PC-9 (cell line): ENCODE data around the gene MAP3K13. TPM values are rescaled to one million over a fixed set of nuclear protein-coding genes. Genes with fewer than 3 reads are reported as not detected.

Experiments
- BruUV-seq: library from RNA; stranded (reverse); fragments of 400-500 nt; replicated peaks from 2 replicates; lab custom pipeline; 2021; lab: Mats Ljungman, UMichigan
- CTCF ChIA-PET: fragments of 300-600 bp; sonication (Branson Sonifier 250); formaldehyde crosslinking; loops from one replicate; lab custom pipeline; 2022; ENCODE audit warnings: antibody characterized with exemption; lab: Charles Lee
- POLR2A ChIA-PET: fragments of 300-600 bp; sonication (Branson Sonifier 250); formaldehyde crosslinking; loops from one replicate; lab custom pipeline; 2022; ENCODE audit warnings: antibody characterized with exemption; ENCODE audit not compliant: unreplicated experiment; lab: Charles Lee
- DNase-seq, 2 experiments: peaks; one replicate each; pipeline versions ENCODE4 v3.0.0 to v3.0.0-alpha.2; 2015 to 2022; ENCODE audit warnings: mixed read lengths in 1 of 2
- H2AFZ ChIP-seq: fragments of 200-600 bp; sonication (generic); 2 replicates; pipeline ENCODE4 v1.8.1; 2017; ENCODE audit warnings: antibody characterized with exemption
- H3F3A ChIP-seq: fragments of 200-600 bp; sonication (generic); 2 replicates; pipeline ENCODE4 v1.8.1; 2017; ENCODE audit warnings: antibody characterized with exemption, mild to moderate bottlenecking, low read depth; ENCODE audit not compliant: insufficient read depth
- H3K27ac ChIP-seq: fragments of 200-600 bp; sonication (generic); 2 replicates; pipeline ENCODE4 v1.6.1; 2016; ENCODE audit warnings: mixed run types
- H3K27me3 ChIP-seq: fragments of 200-600 bp; sonication (generic); 2 replicates; pipeline ENCODE4 v1.6.1; 2016; ENCODE audit warnings: low read depth, mixed run types; ENCODE audit not compliant: insufficient read depth
- H3K36me3 ChIP-seq: fragments of 200-600 bp; sonication (generic); 2 replicates; pipeline ENCODE4 v1.6.1; 2016; ENCODE audit warnings: low read depth, mixed run types
- H3K4me1 ChIP-seq: fragments of 200-600 bp; sonication (generic); replicated peaks from 2 replicates; pipeline ENCODE4 v1.6.1; 2016; ENCODE audit warnings: mixed run types; ENCODE audit not compliant: insufficient read depth
- H3K4me2 ChIP-seq: fragments of 200-600 bp; sonication (generic); 2 replicates; pipeline ENCODE4 v1.6.1; 2017; ENCODE audit warnings: mixed run types
- H3K4me3 ChIP-seq: fragments of 200-600 bp; sonication (generic); 2 replicates; pipeline ENCODE4 v1.6.1; 2016; ENCODE audit warnings: mixed run types
- H3K79me2 ChIP-seq: fragments of 200-600 bp; sonication (generic); 2 replicates; pipeline ENCODE4 v1.6.1; 2017; ENCODE audit warnings: low read depth, mixed run types
- H3K9me2 ChIP-seq: fragments of 200-600 bp; sonication (generic); 2 replicates; pipeline ENCODE4 v1.8.1; 2017; ENCODE audit warnings: mild to moderate bottlenecking; ENCODE audit not compliant: insufficient read depth
- H3K9me3 ChIP-seq: fragments of 200-600 bp; sonication (generic); 2 replicates; pipeline ENCODE4 v1.8.1; 2016; ENCODE audit warnings: low read depth; ENCODE audit not compliant: insufficient read depth
- H4K20me1 ChIP-seq: fragments of 200-600 bp; sonication (generic); 2 replicates; pipeline ENCODE4 v1.8.1; 2017; ENCODE audit not compliant: insufficient read depth
- CTCF ChIP-seq: fragments of 200-600 bp; sonication (generic); conservative IDR thresholded peaks from 2 replicates; pipeline ENCODE4 v1.6.1; 2017; ENCODE audit warnings: mixed run types, antibody characterized with exemption, mild to moderate bottlenecking, moderate library complexity
- EZH2 ChIP-seq: fragments of 200-600 bp; sonication (generic); IDR thresholded peaks from 2 replicates; pipeline ENCODE4 v1.8.0; 2017; ENCODE audit warnings: antibody characterized with exemption, low read depth
- intact Hi-C: fragments of 100-400 bp; cut with micrococcal nuclease; formaldehyde crosslinking; loops from one replicate; pipeline ENCODE4 v1.10.0; 2022; ENCODE audit not compliant: unreplicated experiment
- total RNA-seq: library from RNA; stranded (reverse); gene quantifications from 2 replicates; pipeline ENCODE4 v1.2.3, GENCODE V29; 2021

The MAP3K13 gene
- total RNA-seq, 1 experiment from 2014 or later = 65.5 TPM

DNA sequence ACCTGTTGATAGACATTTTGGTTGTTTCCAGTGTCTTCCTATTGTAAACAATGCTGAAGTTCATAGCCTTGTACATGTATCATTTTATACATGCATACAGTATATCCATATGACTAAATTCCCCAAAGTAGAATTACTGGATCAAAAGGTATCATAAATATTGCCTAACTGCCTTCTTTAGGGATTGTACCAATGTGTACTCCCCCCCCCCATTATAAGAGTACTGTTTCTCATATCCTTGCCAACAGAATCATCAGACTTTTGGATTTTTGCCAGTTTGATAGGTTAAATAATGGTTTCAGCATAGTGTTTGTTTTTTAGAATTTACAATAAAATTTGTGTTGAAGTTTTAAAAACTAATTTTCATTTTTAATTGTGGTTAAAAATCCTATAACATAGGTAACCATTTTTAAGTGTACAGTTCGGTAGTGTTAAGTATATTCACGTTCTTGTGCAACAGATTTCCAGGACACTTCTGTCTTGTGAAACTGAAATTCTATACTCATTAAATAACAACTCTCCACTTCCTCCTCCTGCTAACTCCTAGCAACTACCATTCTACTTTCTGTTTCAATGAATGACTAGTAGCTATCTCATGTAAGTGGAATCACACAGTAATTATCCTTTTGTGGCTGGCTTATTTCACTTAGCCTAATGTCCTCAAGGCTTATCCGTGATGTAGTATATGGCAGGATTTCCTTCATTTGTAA lies 30.8 kb upstream of the MAP3K13 start:
- TF ChIP-seq CTCF = no peak
- TF ChIP-seq EZH2 = no peak
- Histone ChIP-seq H3K36me3 (no peaks in the 10 kb centered on the region), H3K27me3 (no peaks in the 10 kb centered on the region), H3K79me2 (no peaks in the 10 kb centered on the region), H4K20me1 (no peaks in the 10 kb centered on the region), H3K4me3 (peak overlapping the region; percentile 21; the same call in 1 of the 2 replicates), H3K9me3 (no peaks in the 10 kb centered on the region; the same call in 1 of the 2 replicates), H3K9me2 (no peaks in the 10 kb centered on the region), H3F3A (peaks cover 40% of the 10 kb centered on the region), H3K4me2 (peak overlapping the region; percentile 64), H2AFZ (no peak overlapping the region; the same call in 1 of the 2 replicates), H3K4me1 (peaks cover 47% of the 10 kb centered on the region), H3K27ac (peak overlapping the region; percentile 88)
- ChIA-PET CTCF (interaction anchor here (0.5 to 0.9 kb wide), 2 partner anchors 14 to 656 kb away, joined by 3 to 12 read pairs; no protein-coding TSS in a partner anchor), POLR2A (interaction anchor here (0.6 to 1.0 kb wide), 3 partner anchors 10 to 228 kb away, joined by 3 to 7 read pairs (median 3); no protein-coding TSS in a partner anchor)
- no TSS peak for BruUV-seq
- intact Hi-C loops = loop anchor here (5.0 kb wide), 1 partner anchor 215 kb away; no protein-coding TSS in a partner anchor
- peak in 1 of 2 experiments; percentile 99 for DNase-seq

- ChIA-PET CTCF (no interaction called here), POLR2A (interaction anchor here (0.7 kb wide), 1 partner anchor 281 kb away, joined by 10 read pairs; no protein-coding TSS in a partner anchor)
- BruUV-seq = no TSS peak
- Histone ChIP-seq H2AFZ (no peak overlapping the region), H3K36me3 (no peaks in the 10 kb centered on the region), H3K9me3 (no peaks in the 10 kb centered on the region; the same call in 1 of the 2 replicates), H3K27me3 (no peaks in the 10 kb centered on the region), H3K27ac (peak overlapping the region; percentile 71), H4K20me1 (no peaks in the 10 kb centered on the region), H3K4me3 (no peak overlapping the region), H3K9me2 (no peaks in the 10 kb centered on the region), H3F3A (peaks cover 40% of the 10 kb centered on the region), H3K79me2 (no peaks in the 10 kb centered on the region), H3K4me1 (peaks cover 53% of the 10 kb centered on the region), H3K4me2 (peak overlapping the region; percentile 15; the same call in 1 of the 2 replicates)
- DNase-seq = peak; percentile 62 to 96
- TF ChIP-seq CTCF = no peak
- no peak for TF ChIP-seq EZH2
- intact Hi-C loops = loop anchor here (2.0 to 5.0 kb wide), 3 partner anchors 53 to 222 kb away; partner anchors contain the start of gene TMEM41A
Measured at GRCh38 chr3:185335799-185336198, 27.1 kb upstream of the MAP3K13 start.

DNA sequence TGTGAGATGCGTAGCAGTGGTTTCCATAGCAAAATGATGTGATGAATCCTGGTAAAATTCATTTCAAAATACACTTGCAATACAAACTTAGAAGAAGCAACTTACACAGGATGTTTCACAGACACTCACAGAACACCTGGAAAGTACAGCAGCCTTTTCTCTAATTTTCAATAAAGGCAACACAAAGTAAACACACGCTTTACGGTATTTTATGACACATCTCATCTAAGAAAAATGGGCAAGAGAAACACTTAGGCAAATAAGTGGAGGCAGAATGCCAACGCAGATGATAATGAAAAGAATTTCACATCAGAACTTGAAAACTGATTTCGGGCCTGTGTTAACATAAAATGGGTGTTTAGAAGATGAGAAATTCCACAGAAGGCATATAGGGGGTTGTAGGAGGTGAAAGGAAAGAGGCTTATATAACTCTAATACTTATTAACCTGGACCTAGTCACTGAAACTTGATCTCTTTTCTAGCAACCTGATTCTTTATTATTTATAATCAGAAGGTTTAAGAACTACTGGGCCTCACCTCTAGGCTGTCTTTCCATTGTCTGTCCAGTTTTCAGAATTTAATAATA lies 25.6 kb upstream of the MAP3K13 start:
- Histone ChIP-seq H4K20me1 (no peaks in the 10 kb centered on the region), H3F3A (peaks cover 41% of the 10 kb centered on the region), H3K36me3 (no peaks in the 10 kb centered on the region), H3K4me3 (no peak overlapping the region), H2AFZ (no peak overlapping the region), H3K4me1 (peaks cover 58% of the 10 kb centered on the region), H3K79me2 (no peaks in the 10 kb centered on the region), H3K27ac (peak overlapping the region; percentile 71), H3K9me3 (no peaks in the 10 kb centered on the region; the same call in 1 of the 2 replicates), H3K4me2 (no peak overlapping the region), H3K9me2 (no peaks in the 10 kb centered on the region), H3K27me3 (no peaks in the 10 kb centered on the region)
- intact Hi-C loops = loop anchor here (1.0 to 5.0 kb wide), 4 partner anchors 20 to 220 kb away; partner anchors contain the start of gene TMEM41A
- CTCF ChIA-PET = interaction anchor here (0.7 kb wide), 1 partner anchor 645 kb away, joined by 4 read pairs; no protein-coding TSS in a partner anchor
- TF ChIP-seq CTCF (no peak), EZH2 (no peak)
- BruUV-seq = no TSS peak
- POLR2A ChIA-PET = interaction anchor here (0.6 to 0.7 kb wide), 2 partner anchors 306 to 819 kb away, joined by 3 to 5 read pairs; no protein-coding TSS in a partner anchor
- DNase-seq = peak; percentile 37 to 74
